Central memory CD4-positive, alpha-beta T cell (primary cell): Measurements from ENCODE around the gene OR1N2.
"Not testable (repeated sequence)": the region's sequence is repeated elsewhere in the genome, so short reads cannot be mapped to it uniquely, and the experiment has no call there.

Experiments
- DNase-seq: peaks from one replicate; pipeline ENCODE4 v3.0.0; 2022
- total RNA-seq, 3 experiments: gene quantifications; one replicate each; lab custom pipeline; 2026; lab: John Stamatoyannopoulos, UW

OR1N2 gene
- 0 reads per million in 3 experiments for total RNA-seq

GRCh38 chr9:122552812-122553211 lies at the start of gene OR1N2:
Gene OR1N2 (plus strand): TSS chr9:122553112. CDS start chr9:122553212, 100 bp downstream.
- DNase-seq: no peak

GRCh38 chr9:122506964-122507363 lies 45.9 kb upstream of the OR1N2 start:
- DNase-seq: no peak

GRCh38 chr9:122510502-122510901 lies 42.4 kb upstream of the OR1N2 start, which contains the start of gene OR1J2:
Gene OR1J2 (plus strand): TSS chr9:122510802. CDS start chr9:122510802, 0 bp downstream.
- no peak for DNase-seq

GRCh38 chr9:122518226-122518625 lies 34.7 kb upstream of the OR1N2 start:
- no peak for DNase-seq

- no peak for DNase-seq
Observed at GRCh38 chr9:122518841-122519240, 34.1 kb upstream of the OR1N2 start, which contains the start of gene OR1J4. Gene OR1J4 (plus strand): TSS chr9:122519141. CDS start chr9:122519141, 0 bp downstream.

- no peak for DNase-seq
Observed at GRCh38 chr9:122519376-122519775, 33.5 kb upstream of the OR1N2 start.

GRCh38 chr9:122526602-122527001 lies 26.3 kb upstream of the OR1N2 start:
- no peak for DNase-seq

GRCh38 chr9:122527193-122527592 lies 25.7 kb upstream of the OR1N2 start, which contains the start of gene OR1N1:
Gene OR1N1 (minus strand): TSS chr9:122527293. CDS start chr9:122527293, 0 bp downstream.
- DNase-seq: no peak

- not testable (repeated sequence) for DNase-seq
Observed at GRCh38 chr9:122531157-122531556, 21.8 kb upstream of the OR1N2 start.

- no peak for DNase-seq
Observed at GRCh38 chr9:122536134-122536533, 16.8 kb upstream of the OR1N2 start.

GRCh38 chr9:122537066-122537465 lies 15.8 kb upstream of the OR1N2 start:
- DNase-seq: not testable (repeated sequence)

GRCh38 chr9:122538757-122539156 lies 14.2 kb upstream of the OR1N2 start:
- DNase-seq: no peak

- DNase-seq: no peak
Observed at GRCh38 chr9:122546196-122546595, 6.7 kb upstream of the OR1N2 start.

GRCh38 chr9:122551371-122551770 lies 1.5 kb upstream of the OR1N2 start:
- no peak for DNase-seq

- no peak for DNase-seq
Observed at GRCh38 chr9:122561446-122561845, 8.5 kb downstream of the OR1N2 start.

- DNase-seq: no peak
Observed at GRCh38 chr9:122562134-122562760, 9.3 kb downstream of the OR1N2 start.

GRCh38 chr9:122567901-122568300 lies 15.0 kb downstream of the OR1N2 start:
- no peak for DNase-seq

- no peak for DNase-seq
Observed at GRCh38 chr9:122572456-122572855, 19.5 kb downstream of the OR1N2 start.

- no peak for DNase-seq
Observed at GRCh38 chr9:122579874-122580273, 27.0 kb downstream of the OR1N2 start.

- no peak for DNase-seq
Observed at GRCh38 chr9:122580360-122580759, 27.4 kb downstream of the OR1N2 start.

GRCh38 chr9:122583284-122583683 lies 30.4 kb downstream of the OR1N2 start, which contains the start of gene OR1L8:
Gene OR1L8 (minus strand): TSS chr9:122583384. CDS start chr9:122568477, 14,907 bp downstream.
- DNase-seq: not testable (repeated sequence)
